Activated T-helper 1 cell treated with Interleukin-2 at 50 U/mL for 16 hours (primary cell): Measurements from ENCODE around the gene MAPKBP1.
"Not testable (repeated sequence)": the region's sequence is repeated elsewhere in the genome, so short reads cannot be mapped to it uniquely, and the experiment has no call there.

ENCODE experiments used
- DNase-seq: peaks from one replicate; pipeline ENCODE4 v3.0.0-alpha.2; 2020; ENCODE audit warnings: low read depth

MAPKBP1 gene, protein sequence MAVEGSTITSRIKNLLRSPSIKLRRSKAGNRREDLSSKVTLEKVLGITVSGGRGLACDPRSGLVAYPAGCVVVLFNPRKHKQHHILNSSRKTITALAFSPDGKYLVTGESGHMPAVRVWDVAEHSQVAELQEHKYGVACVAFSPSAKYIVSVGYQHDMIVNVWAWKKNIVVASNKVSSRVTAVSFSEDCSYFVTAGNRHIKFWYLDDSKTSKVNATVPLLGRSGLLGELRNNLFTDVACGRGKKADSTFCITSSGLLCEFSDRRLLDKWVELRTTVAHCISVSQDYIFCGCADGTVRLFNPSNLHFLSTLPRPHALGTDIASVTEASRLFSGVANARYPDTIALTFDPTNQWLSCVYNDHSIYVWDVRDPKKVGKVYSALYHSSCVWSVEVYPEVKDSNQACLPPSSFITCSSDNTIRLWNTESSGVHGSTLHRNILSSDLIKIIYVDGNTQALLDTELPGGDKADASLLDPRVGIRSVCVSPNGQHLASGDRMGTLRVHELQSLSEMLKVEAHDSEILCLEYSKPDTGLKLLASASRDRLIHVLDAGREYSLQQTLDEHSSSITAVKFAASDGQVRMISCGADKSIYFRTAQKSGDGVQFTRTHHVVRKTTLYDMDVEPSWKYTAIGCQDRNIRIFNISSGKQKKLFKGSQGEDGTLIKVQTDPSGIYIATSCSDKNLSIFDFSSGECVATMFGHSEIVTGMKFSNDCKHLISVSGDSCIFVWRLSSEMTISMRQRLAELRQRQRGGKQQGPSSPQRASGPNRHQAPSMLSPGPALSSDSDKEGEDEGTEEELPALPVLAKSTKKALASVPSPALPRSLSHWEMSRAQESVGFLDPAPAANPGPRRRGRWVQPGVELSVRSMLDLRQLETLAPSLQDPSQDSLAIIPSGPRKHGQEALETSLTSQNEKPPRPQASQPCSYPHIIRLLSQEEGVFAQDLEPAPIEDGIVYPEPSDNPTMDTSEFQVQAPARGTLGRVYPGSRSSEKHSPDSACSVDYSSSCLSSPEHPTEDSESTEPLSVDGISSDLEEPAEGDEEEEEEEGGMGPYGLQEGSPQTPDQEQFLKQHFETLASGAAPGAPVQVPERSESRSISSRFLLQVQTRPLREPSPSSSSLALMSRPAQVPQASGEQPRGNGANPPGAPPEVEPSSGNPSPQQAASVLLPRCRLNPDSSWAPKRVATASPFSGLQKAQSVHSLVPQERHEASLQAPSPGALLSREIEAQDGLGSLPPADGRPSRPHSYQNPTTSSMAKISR (N-terminal part only)

GRCh38 chr15:41774062-41774881 is at the start of gene MAPKBP1:
Gene MAPKBP1 (plus strand): TSS chr15:41774484. CDS start chr15:41775276, 792 bp downstream.
- peak; percentile 98 for DNase-seq

DNA sequence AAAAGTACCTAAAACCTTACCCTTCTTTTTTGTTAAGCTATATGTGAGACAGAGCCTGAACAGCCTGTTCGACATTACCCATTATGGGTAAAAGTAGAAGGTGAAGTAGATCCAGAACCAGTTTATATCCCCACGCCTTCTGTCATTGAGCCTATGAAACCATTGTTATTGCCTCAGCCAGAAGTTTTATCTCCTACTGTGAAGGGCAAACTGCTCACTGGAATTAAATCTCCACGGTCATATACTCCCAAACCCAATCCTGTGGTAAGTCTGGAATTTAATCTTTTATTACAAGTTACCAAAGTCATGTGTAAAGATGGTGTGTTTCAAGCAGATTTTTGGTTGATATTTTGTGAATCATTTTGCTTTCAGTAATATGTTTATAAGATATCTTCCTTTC is 47.1 kb upstream of the MAPKBP1 start:
- no peak for DNase-seq

GRCh38 chr15:41728061-41728460 is 46.2 kb upstream of the MAPKBP1 start:
- not testable (repeated sequence) for DNase-seq

- no peak for DNase-seq
Measured at GRCh38 chr15:41730543-41730942, 43.7 kb upstream of the MAPKBP1 start.

DNA sequence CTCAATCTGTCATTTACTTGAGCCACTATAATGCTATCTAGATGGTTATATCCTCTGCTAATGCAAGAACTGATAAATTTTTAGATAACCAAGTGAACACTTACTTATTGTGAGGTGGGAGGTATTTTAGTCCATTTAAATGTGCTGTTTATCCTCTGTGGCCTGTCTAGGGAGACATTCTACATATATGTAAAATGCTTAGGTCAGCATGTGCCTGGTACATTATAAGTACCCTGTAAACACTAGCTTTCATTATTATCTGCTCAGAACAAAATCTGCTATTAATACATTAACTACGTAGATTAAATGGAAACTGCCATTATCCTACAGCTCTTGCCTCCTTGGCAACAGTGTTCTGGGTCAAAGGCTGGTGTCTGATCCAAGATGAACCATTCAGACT is 41.8 kb upstream of the MAPKBP1 start:
- DNase-seq = no peak

DNA sequence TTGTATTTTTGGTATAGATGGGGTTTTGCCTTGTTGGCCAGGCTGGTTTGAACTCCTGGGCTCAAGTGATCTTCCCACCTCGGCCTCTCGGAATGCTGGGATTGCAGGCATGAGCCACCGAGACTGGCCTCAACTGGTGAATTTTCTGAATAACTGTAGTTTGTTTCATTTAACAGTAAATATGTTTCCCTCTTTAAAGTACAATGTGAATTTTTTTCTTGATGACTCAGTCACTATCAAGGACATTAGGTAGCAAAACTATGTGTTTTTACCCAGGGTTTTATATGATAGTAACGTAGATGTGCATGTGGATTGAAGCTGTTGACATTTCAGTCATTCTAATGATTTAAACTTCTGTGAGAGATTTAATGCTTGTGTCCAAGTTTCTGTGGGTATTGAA is 40.2 kb upstream of the MAPKBP1 start:
- DNase-seq = no peak

DNA sequence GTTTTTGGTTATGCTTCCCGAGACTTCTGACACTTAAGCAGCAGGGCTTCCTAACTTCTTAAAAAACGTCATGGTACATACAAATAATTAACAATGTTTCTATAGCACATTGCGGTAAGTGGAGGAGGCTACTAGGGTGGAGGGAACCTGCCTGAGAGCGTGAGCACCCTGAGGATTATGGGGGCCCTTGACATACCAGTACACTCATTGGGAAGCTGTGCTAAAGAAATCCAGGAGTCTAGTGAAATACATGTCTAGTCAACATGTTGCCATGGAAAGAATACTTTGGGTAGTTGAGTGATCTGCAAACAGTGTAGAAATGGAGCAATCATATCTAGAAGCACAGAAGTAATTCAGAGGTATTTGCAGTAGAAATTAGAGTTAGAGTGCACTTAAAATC is 39.2 kb upstream of the MAPKBP1 start:
- DNase-seq = no peak

GRCh38 chr15:41735492-41735891 is 38.8 kb upstream of the MAPKBP1 start:
- not testable (repeated sequence) for DNase-seq

GRCh38 chr15:41746802-41747201 is 27.5 kb upstream of the MAPKBP1 start:
- no peak for DNase-seq

GRCh38 chr15:41756198-41756597 is 18.1 kb upstream of the MAPKBP1 start:
- no peak for DNase-seq

DNA sequence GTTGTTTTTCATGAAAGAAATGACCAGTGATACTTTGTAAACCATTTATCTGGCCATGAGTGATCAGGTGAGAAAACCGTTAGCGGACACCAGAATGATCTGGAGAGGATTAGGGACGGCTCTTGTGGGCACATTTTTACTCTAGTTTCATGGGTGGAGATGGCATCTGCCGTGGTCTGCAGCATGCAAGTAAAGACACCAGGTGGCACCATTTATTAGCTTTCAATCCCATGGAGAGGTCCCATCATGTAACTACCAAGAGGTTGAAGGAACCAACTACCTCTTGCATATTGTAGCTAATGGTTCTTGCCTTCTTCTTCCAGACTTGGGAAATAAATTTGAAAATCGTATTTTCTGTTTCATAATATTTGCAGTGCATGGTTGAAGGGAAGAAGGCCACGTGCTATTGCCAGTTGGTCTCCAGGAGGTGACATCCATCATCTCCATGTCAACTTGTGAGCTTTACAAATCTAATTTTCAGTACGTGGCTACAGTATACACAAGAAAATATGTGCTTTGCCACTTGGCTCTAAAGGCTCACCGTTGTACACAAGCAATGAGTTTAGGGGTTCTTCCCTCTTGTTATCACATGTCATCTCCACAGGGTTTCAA is 1.5 kb upstream of the MAPKBP1 start:
- peak; percentile 15 for DNase-seq

DNA sequence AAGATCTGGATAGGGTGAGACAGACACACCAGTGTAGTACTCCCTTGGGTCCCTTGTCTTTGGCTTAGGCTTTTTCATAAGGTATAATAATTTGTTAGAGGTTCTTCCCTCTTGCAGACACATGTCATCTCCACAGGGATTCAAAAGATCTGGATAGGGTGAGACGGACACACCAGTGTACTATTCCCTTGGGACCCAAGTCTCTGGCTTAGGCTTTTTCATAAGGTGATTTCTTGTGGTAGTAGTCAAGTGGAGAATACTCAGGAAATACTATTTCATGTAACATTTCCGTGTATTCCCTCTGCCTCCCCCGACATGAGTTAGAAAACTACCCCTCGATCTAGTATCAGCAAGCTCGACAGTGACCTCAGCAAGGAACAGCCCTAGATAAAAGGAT is 954 bp upstream of the MAPKBP1 start:
- DNase-seq = no peak

DNA sequence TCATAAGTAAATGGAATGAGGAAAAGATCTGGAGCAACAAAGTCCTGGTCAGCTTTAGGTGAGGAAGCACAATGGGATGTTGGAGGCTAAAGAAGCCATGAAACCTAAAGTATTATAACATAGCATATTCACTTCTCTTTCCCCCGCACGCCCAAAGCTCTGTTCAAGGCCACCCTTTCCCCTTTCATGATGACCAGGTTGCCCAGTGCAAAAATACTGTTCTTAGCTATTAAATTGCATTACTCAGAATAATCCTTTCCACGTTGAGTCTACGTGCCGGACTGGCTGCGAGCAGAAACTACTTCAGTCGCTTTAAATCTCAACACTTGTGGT is 589 bp upstream of the MAPKBP1 start:
- no peak for DNase-seq

DNA sequence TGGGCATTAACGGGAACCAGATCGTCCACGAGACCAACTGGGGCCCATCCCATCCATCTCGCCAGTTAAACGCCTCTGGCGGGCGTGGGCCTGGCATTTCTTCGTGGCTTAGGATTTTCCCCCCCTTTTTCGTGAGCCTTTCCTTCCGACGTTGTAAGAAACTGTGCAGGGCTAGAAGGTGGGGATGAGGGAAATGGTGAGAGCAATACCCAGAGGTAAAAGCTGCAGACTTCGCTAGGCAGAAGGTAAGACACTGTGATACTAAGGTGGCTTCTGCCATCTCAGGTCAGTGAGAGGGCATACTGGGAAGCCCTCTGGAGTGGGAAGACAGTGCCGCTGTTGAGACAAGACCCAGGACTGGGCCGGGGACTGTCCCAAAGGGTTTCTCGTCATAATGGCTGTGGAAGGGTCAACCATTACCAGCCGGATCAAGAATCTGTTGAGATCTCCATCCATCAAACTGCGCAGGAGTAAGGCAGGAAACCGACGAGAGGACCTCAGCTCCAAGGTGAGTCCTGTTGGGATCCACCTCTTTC is 666 bp downstream of the MAPKBP1 start:
- DNase-seq = no peak

DNA sequence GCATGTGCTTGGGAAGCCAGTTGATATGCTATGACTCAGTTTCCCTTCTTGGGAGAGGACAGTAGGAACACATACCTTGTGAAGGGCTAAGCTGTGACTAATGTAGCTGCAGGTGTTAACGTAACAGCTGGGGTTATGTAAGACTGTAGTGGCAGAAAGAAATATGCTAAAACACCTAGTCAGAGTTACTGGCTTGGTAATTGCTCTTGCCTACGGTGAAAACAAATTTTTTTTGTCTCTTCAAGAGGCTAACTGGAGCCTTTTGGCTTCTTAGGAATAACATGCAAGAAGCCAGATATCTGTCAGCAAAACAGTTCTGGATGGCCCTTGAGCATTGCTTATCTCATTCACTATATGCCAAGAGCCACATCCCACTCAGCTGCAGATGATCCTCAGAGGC is 1.4 kb downstream of the MAPKBP1 start:
- no peak for DNase-seq

- DNase-seq = no peak
Measured at GRCh38 chr15:41777421-41777973, 3.2 kb downstream of the MAPKBP1 start.

- no peak for DNase-seq
Measured at GRCh38 chr15:41778521-41778920, 4.2 kb downstream of the MAPKBP1 start.

- no peak for DNase-seq
Measured at GRCh38 chr15:41779662-41780157, 5.4 kb downstream of the MAPKBP1 start.

- DNase-seq = no peak
Measured at GRCh38 chr15:41780266-41780665, 6.0 kb downstream of the MAPKBP1 start.

DNA sequence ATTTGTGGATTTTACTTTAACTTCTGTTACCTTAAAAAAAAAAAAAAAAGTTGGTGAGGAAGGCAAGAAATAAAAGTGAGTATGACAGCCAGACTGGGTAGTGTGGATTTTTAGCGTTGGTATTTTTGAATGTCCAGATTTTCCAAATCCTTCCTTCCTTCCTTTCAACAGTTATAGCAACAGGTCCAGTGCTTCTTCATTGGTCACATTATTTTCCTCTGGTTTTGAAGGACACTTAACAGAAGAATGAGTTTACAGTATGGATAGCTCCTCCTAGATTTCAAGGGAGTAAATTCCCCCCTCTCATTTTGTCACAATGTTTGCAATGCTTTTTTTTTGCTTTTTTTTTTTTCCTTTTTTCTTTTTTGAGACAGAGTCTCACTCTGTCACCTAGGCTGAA is 6.4 kb downstream of the MAPKBP1 start:
- no peak for DNase-seq
